Brain microvascular endothelial cell (primary cell): ENCODE data around the gene PARVB.

Experiments used
- DNase-seq: peaks from one replicate; pipeline ENCODE4 v3.0.0-alpha.2; 2020
- H3K27ac ChIP-seq: fragments of 250-450 bp; sonication (Bioruptor Pico); 2 replicates; pipeline ENCODE4 v1.5.1; 2020; ENCODE audit warnings: mild to moderate bottlenecking, moderate library complexity
- H3K27me3 ChIP-seq: fragments of 250-450 bp; sonication (Bioruptor Pico); replicated peaks from 2 replicates; pipeline ENCODE4 v1.5.1; 2020; ENCODE audit warnings: mild to moderate bottlenecking
- H3K36me3 ChIP-seq: fragments of 250-450 bp; sonication (Bioruptor Pico); replicated peaks from 2 replicates; pipeline ENCODE4 v1.5.1; 2020; ENCODE audit warnings: mild to moderate bottlenecking
- H3K4me3 ChIP-seq: 2 replicates; pipeline ENCODE4 v1.5.1; 2011; ENCODE audit warnings: low read depth, mild to moderate bottlenecking, control low read depth, low read length, moderate library complexity
- in situ Hi-C: cut with HindIII; loops from 2 replicates; pipeline ENCODE4 v1.10.0; 2017; ENCODE audit warnings: low sequenced_read_pairs, low pct_ligation_motif_present
- TF ChIP-seq, protein P1 (sequence below): IDR thresholded peaks from 2 replicates; pipeline ENCODE4 v1.5.1; 2011; ENCODE audit warnings: low read depth, mild to moderate bottlenecking, moderate library complexity, low read length, control low read depth, inconsistent platforms; ENCODE audit errors: missing control alignments

PARVB gene

DNA sequence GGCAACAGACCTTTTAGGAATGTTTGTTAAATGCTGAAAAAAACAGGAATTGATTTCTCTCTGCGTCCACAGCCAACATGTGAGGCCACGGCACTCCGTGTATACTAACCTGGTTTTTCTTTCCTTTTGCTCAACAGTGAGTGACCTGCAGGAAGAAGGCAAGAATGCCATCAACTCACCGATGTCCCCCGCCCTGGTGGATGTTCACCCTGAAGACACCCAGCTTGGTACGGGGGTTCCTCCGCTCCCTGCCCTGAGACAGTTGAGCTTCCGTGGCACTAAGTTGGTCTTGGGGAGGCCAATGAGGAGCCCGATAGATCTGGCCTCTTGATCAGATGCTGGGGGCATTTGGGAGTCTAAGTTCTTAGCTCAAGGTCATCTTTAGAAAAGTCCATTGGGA lies 69.7 kb downstream of the PARVB start:
- in situ Hi-C loops = loop anchor here (25.0 kb wide), 1 partner anchor 106 kb away; no protein-coding TSS in a partner anchor
- H3K36me3 ChIP-seq = peaks cover 2% of the 10 kb centered on the region
- H3K27ac ChIP-seq = no peak overlapping the region
- TF ChIP-seq, protein P1, sequence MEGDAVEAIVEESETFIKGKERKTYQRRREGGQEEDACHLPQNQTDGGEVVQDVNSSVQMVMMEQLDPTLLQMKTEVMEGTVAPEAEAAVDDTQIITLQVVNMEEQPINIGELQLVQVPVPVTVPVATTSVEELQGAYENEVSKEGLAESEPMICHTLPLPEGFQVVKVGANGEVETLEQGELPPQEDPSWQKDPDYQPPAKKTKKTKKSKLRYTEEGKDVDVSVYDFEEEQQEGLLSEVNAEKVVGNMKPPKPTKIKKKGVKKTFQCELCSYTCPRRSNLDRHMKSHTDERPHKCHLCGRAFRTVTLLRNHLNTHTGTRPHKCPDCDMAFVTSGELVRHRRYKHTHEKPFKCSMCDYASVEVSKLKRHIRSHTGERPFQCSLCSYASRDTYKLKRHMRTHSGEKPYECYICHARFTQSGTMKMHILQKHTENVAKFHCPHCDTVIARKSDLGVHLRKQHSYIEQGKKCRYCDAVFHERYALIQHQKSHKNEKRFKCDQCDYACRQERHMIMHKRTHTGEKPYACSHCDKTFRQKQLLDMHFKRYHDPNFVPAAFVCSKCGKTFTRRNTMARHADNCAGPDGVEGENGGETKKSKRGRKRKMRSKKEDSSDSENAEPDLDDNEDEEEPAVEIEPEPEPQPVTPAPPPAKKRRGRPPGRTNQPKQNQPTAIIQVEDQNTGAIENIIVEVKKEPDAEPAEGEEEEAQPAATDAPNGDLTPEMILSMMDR = no peak
- DNase-seq = no peak
- H3K4me3 ChIP-seq = no peak overlapping the region
- H3K27me3 ChIP-seq = no peaks in the 10 kb centered on the region

DNA sequence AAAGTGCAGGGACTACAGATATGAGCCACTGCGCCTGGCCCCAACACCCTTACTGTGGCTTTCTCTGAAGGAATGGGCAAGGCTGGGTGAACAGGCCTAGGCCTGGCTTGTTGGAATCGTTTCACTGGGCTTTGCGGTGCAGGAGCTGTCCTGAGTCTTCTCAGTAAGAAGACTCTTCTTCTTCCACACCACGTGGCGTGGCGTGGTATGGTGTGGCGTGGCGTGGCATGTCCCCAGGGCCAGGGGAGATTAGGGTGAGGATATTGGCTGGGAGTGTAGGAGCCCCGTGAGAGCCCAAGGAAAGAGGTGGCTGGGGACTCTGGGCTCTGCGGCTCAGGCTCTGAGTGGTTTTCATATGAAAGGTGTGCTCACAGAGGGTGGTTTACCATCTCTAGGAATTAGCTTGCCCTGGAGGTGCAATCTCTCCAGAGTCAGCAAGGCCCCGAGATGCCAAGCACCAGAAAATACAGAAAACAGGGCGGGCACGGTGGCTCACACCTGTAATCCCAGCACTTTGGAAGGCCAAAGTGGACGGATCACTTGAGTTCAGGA lies 70.7 kb downstream of the PARVB start:
- Histone ChIP-seq H3K27ac (no peak overlapping the region), H3K4me3 (no peak overlapping the region), H3K36me3 (peaks cover 2% of the 10 kb centered on the region), H3K27me3 (no peaks in the 10 kb centered on the region)
- in situ Hi-C loops = loop anchor here (25.0 kb wide), 1 partner anchor 108 kb away; no protein-coding TSS in a partner anchor
- DNase-seq = no peak
- TF ChIP-seq, protein P1 = no peak

- no peak for DNase-seq
- Histone ChIP-seq H3K27ac (no peak overlapping the region), H3K4me3 (no peak overlapping the region), H3K27me3 (no peaks in the 10 kb centered on the region), H3K36me3 (peaks cover 2% of the 10 kb centered on the region)
- in situ Hi-C loops = loop anchor here (25.0 kb wide), 1 partner anchor 109 kb away; no protein-coding TSS in a partner anchor
- TF ChIP-seq, protein P1 = no peak
These were observed 72.6 kb downstream of the PARVB start for GRCh38 chr22:44096736-44097135.

- no peak for DNase-seq
- Histone ChIP-seq H3K36me3 (peaks cover 2% of the 10 kb centered on the region), H3K4me3 (no peak overlapping the region), H3K27ac (no peak overlapping the region), H3K27me3 (no peaks in the 10 kb centered on the region)
- TF ChIP-seq, protein P1 = no peak
- in situ Hi-C loops = loop anchor here (25.0 kb wide), 1 partner anchor 110 kb away; no protein-coding TSS in a partner anchor
These were observed 73.3 kb downstream of the PARVB start for GRCh38 chr22:44097263-44098020.

DNA sequence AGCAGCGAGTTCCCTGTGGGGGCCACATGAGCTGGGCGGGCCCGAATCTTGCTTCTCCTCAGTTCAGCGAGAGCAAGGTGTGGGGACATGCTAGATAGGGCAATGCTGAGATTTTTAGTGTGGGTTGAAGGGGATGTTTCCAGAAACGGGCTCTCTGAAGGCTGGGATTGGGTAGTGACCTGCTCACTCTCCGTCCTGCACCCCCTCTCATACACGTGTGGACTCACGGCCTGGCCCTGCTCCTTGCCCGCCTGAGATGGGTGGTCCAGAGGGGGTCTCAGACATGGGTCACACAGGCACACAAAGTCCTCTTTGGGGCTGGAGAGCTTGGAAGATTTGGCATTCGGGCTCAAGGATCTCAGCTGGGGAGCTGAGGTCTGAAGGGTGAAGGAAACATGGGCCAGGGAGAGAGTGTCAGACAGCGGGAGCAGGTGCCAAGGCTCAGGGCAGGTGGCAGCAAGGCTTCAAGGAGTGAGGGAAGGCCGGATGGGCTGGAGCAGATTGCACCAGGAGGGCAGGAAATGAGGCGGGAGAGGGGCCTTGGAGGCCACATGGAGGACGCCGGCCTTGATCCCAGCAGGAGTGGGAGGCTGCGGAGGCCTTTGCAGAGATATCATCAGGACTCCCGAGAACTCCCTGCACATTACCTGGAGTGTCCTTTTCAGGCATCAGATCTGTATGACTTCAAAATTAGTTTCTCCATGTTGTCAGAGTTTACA lies 74.1 kb downstream of the PARVB start:
- no peak for DNase-seq
- peaks cover 2% of the 10 kb centered on the region for H3K36me3 ChIP-seq
- no peaks in the 10 kb centered on the region for H3K27me3 ChIP-seq
- no peak overlapping the region for H3K4me3 ChIP-seq
- no peak overlapping the region for H3K27ac ChIP-seq
- TF ChIP-seq, protein P1 = no peak
- in situ Hi-C loops = loop anchor here (25.0 kb wide), 1 partner anchor 111 kb away; no protein-coding TSS in a partner anchor
